ENCODE results near the gene ITGA1.

DNA sequence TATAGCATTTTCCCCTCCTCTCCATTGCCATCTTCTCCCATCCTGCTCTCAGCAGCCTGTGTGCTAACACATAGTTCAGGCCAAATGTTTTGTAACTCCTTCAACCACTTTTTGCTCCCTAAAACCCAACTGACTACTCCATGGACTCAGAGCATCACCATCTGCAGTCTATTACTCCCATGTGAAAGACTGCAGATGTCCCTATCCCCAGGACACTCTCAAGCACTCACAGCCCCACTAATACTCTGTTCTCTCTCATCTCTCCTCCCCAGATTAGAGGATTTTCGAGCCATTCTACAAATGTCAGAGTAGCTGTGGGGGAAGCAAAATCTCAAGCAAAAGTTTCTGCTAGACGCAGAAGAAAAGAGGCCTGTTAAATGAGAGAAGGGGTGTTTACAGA is 99.3 kb downstream of the ITGA1 start:
- TF ChIP-seq CTCF (conservative IDR thresholded peaks at IDR 0.05 in 1 of 2, IDR thresholded peaks at IDR 0.05 in 1 of 2; ENCODE audit: low read depth in 1 of 2, low read length in 2 of 2), result no peak
- TF ChIP-seq EZH2 (IDR thresholded peaks at IDR 0.05; ENCODE audit: low read length, missing control alignments), result no peak
